KMS-11 (cell line): ENCODE results near the gene GHITM.
A peak's percentile ranks its signal among the peaks of the same experiment; 100 is the strongest.
"Not testable (repeated sequence)": the region's sequence is repeated elsewhere in the genome, so short reads cannot be mapped to it uniquely, and the experiment has no call there.

Experiments used
- H2AFZ ChIP-seq: fragments of 200-600 bp; sonication (generic); 2 replicates; pipeline ENCODE4 v1.6.1; 2016; ENCODE audit warnings: antibody characterized with exemption, mixed run types, low read depth
- H3K27ac ChIP-seq: fragments of 200-600 bp; sonication (generic); 2 replicates; pipeline ENCODE4 v1.6.1; 2016; ENCODE audit warnings: mild to moderate bottlenecking, mixed run types
- H3K27me3 ChIP-seq: fragments of 200-600 bp; sonication (generic); 2 replicates; pipeline ENCODE4 v1.6.1; 2017; ENCODE audit warnings: mild to moderate bottlenecking, low read depth, mixed run types, moderate library complexity; ENCODE audit not compliant: insufficient read depth
- H3K36me3 ChIP-seq: fragments of 200-600 bp; sonication (generic); 2 replicates; pipeline ENCODE4 v1.6.1; 2017; ENCODE audit warnings: mild to moderate bottlenecking, mixed run types; ENCODE audit not compliant: insufficient read depth
- H3K4me1 ChIP-seq: fragments of 200-600 bp; sonication (generic); 2 replicates; pipeline ENCODE4 v1.6.1; 2016; ENCODE audit warnings: mild to moderate bottlenecking, low read depth, mixed run types; ENCODE audit not compliant: poor library complexity, severe bottlenecking
- H3K4me2 ChIP-seq: fragments of 200-600 bp; sonication (generic); 2 replicates; pipeline ENCODE4 v1.7.0; 2016; ENCODE audit warnings: mild to moderate bottlenecking, mixed run types
- H3K4me3 ChIP-seq: fragments of 200-600 bp; sonication (generic); IDR thresholded peaks from 2 replicates; pipeline ENCODE4 v1.6.1; 2017; ENCODE audit warnings: low read depth, low read length, mixed read lengths; ENCODE audit not compliant: insufficient read depth
- H3K79me2 ChIP-seq: fragments of 200-600 bp; sonication (generic); 2 replicates; pipeline ENCODE4 v1.6.1; 2016; ENCODE audit warnings: low read depth, mixed run types; ENCODE audit not compliant: insufficient read depth
- H3K9ac ChIP-seq: fragments of 200-600 bp; sonication (generic); 2 replicates; pipeline ENCODE4 v1.6.1; 2016; ENCODE audit warnings: mild to moderate bottlenecking, mixed run types
- H4K20me1 ChIP-seq: fragments of 200-600 bp; sonication (generic); 2 replicates; pipeline ENCODE4 v1.6.1; 2016; ENCODE audit warnings: mild to moderate bottlenecking, mixed run types; ENCODE audit not compliant: insufficient read depth
- TF ChIP-seq, protein P1 (sequence below): fragments of 200-600 bp; sonication (generic); conservative IDR thresholded peaks from 2 replicates; pipeline ENCODE4 v1.6.1; 2017; ENCODE audit warnings: low read depth, mild to moderate bottlenecking, antibody characterized with exemption, low read length, moderate library complexity, mixed read lengths

The GHITM gene

DNA sequence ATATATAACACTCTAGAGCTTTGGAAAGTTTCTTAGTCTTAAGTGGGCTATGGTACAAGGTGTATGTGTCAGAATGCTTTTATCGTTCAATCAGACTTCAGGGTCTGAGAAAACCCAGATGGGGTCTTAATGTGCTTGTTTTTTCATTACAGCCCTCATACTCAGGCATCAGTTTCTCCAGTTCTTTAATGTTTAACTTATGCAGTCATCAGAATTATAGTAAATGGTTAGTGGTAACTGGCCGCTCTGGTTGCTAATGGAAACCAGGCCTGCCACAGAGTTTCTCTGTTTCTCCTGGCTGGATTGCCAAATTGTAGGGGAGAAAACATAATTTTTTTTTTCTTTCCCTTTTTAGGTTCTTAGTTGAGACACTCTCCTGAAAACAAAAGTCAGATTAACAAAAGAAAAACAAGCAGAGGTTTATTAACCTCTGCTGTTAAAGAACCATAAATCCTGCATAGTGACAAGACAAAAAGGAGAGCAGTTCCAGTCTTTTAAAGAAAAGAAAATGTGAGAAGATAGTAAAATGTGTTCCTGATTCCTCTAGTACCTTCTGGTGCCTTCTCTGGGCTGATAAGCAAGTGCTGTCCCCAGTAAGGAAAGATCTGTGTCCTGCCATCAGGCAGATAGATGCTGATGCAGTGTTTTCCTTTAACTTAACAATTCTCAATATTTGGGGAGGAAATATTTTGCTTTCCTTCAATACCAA lies 21.5 kb upstream of the GHITM start:
- Histone ChIP-seq H3K4me1 (no peaks in the 10 kb centered on the region), H3K36me3 (no peaks in the 10 kb centered on the region), H3K27ac (no peak overlapping the region), H3K27me3 (no peaks in the 10 kb centered on the region), H3K9ac (no peak overlapping the region), H3K79me2 (no peaks in the 10 kb centered on the region), H3K4me3 (no peak overlapping the region), H4K20me1 (no peaks in the 10 kb centered on the region), H2AFZ (no peak overlapping the region), H3K4me2 (no peak overlapping the region)
- TF ChIP-seq, protein P1, sequence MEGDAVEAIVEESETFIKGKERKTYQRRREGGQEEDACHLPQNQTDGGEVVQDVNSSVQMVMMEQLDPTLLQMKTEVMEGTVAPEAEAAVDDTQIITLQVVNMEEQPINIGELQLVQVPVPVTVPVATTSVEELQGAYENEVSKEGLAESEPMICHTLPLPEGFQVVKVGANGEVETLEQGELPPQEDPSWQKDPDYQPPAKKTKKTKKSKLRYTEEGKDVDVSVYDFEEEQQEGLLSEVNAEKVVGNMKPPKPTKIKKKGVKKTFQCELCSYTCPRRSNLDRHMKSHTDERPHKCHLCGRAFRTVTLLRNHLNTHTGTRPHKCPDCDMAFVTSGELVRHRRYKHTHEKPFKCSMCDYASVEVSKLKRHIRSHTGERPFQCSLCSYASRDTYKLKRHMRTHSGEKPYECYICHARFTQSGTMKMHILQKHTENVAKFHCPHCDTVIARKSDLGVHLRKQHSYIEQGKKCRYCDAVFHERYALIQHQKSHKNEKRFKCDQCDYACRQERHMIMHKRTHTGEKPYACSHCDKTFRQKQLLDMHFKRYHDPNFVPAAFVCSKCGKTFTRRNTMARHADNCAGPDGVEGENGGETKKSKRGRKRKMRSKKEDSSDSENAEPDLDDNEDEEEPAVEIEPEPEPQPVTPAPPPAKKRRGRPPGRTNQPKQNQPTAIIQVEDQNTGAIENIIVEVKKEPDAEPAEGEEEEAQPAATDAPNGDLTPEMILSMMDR, result no peak

DNA sequence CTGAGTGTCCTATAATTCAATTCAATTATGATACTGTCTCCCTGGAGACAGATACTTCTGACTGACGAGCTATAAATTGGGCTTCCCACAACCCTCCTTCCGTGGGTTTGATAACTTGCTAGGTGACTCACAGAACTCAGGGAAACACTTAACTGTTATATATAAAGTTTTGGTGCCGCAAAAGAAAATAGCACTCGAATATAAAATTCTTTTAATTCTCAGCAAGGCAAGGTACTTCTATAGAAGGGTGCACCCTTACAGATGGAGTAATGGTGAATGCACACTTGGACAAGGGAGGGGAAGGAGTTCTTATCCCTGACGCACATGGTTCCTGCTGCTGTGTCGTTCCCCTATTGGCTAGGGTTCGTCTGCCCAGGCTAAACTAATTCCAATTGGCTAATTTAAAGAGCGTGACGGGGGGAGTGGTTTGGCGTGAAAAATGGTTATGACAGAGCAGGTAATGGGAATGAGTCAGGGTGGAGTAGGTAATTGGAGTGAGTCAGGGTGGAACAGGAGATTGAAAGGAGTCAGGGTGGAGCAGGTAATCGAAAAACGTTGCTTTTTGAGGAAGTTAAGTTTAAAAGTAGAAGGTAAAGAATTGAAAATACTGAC lies 20.8 kb upstream of the GHITM start:
- Histone ChIP-seq H3K4me3 (no peak overlapping the region), H4K20me1 (no peaks in the 10 kb centered on the region), H3K36me3 (no peaks in the 10 kb centered on the region), H3K27me3 (no peaks in the 10 kb centered on the region), H3K27ac (no peak overlapping the region), H3K9ac (no peak overlapping the region), H2AFZ (no peak overlapping the region), H3K4me2 (no peak overlapping the region), H3K4me1 (no peaks in the 10 kb centered on the region), H3K79me2 (no peaks in the 10 kb centered on the region)
- TF ChIP-seq, protein P1, result no peak

DNA sequence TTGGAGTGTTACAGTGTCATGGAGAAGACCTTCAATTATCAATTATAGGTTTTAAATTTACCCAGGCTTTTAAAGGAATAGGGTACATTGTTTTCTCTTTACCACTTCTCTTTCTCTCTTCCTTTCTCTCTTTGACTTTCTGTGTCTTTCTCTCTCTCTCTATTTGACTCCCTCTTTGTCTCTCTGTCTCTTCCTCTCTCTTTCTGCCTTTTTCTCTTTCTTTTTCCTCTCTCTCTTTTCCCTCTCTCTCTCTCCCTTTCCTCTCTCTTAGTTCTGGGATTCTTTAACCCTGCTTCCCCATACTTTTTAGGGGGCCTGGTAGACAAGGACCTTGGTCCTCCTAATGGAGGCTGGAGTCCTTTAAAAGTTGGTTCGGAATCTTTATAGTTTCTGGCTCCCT lies 15.9 kb upstream of the GHITM start:
- no peaks in the 10 kb centered on the region for H3K79me2 ChIP-seq
- TF ChIP-seq, protein P1, result no peak
- H3K9ac ChIP-seq, result no peak overlapping the region
- no peaks in the 10 kb centered on the region for H3K4me1 ChIP-seq
- no peaks in the 10 kb centered on the region for H4K20me1 ChIP-seq
- no peak overlapping the region for H3K4me3 ChIP-seq
- no peak overlapping the region for H3K4me2 ChIP-seq
- H3K36me3 ChIP-seq, result no peaks in the 10 kb centered on the region
- no peaks in the 10 kb centered on the region for H3K27me3 ChIP-seq
- H3K27ac ChIP-seq, result no peak overlapping the region
- no peak overlapping the region for H2AFZ ChIP-seq

DNA sequence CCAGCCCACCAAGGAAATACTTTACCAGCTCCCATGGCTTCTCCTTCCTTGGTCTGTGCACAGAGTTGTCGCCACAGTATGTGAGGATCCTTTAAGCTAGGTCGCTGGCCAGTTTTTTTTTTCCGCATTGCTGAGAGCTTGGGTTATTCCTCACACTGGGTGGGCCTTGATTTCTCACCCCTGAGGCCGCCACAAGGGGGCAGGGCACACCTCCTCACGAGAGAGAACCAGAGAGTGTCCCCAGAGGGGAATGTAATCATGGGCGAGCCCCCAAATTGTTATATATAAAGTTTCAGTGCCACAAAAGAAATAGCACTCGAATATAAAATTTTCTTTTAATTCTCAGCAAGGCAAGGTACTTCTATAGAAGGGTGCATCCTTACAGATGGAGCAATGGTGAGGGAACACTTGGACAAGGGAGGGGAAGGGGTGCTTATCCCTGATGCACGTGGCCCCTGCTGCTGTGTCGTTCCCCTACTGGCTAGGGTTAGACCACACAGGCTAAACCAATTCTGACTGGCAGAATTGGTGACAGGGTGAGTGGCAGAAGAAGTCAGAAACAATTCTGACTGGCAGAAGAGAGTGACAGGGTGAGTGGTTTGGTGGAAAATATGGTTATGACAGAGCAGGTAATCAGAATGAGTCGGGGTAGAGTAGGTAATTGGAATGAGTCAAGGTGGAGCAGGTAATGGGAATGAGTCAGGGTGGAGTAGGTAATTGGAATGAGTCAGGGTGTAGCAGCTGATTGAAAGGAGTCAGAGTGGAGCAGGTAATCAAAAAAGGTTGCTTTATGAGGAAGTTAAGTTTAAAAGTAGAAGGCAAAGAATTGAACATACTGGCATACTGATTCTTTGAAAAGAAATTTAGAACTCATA lies 13.2 kb upstream of the GHITM start:
- not testable (repeated sequence) for H3K79me2 ChIP-seq, H3K36me3 ChIP-seq, H3K27ac ChIP-seq, H3K4me2 ChIP-seq, H4K20me1 ChIP-seq, H3K27me3 ChIP-seq, H2AFZ ChIP-seq, H3K4me1 ChIP-seq, H3K9ac ChIP-seq, H3K4me3 ChIP-seq
- TF ChIP-seq, protein P1, result peak; percentile 27; the same call in 1 of the 2 replicates
